ENCODE results near the gene EXOSC3. TPM values are rescaled to one million over a fixed set of nuclear protein-coding genes. Genes with fewer than 3 reads are reported as not detected.

Gene EXOSC3
- 73.2 TPM for total RNA-seq

GRCh38 chr9:37784616-37785483, at the start of gene EXOSC3:
TSS of gene EXOSC3 (minus strand) at chr9:37785064. CDS start at chr9:37785044, 20 bp downstream.

GRCh38 chr9:37800631-37801286, 15.9 kb upstream of the EXOSC3 start, which contains the start of gene DCAF10:
TSS of gene DCAF10 (plus strand) at chr9:37800797. CDS start at chr9:37800867, 70 bp downstream.

GRCh38 chr9:37753489-37754190, 31.2 kb downstream of the EXOSC3 start, which contains the start of gene TRMT10B:
TSS of gene TRMT10B (plus strand) at chr9:37753805. CDS start at chr9:37761932, 8,127 bp downstream.

Other genes with a start within 250 kb of the EXOSC3 start
- gene FBXO10, start 208.7 kb downstream of the EXOSC3 start, total RNA-seq, result 32.5 TPM
- 62.6 TPM for gene TOMM5, start 192.5 kb downstream of the EXOSC3 start, total RNA-seq
- 34.9 TPM for gene FRMPD1, start 134.1 kb downstream of the EXOSC3 start, total RNA-seq
- gene TRMT10B, start 31.3 kb downstream of the EXOSC3 start, total RNA-seq, result 8.7 TPM
- gene DCAF10, start 15.7 kb upstream of the EXOSC3 start, total RNA-seq, result 39.6 TPM
- 47.3 TPM for gene SLC25A51, start 119.1 kb upstream of the EXOSC3 start, total RNA-seq

Data from camera-type eye (tissue), 1 donor.